ENCODE measurements around the gene YTHDF2. TPM values are rescaled to one million over a fixed set of nuclear protein-coding genes. Genes with fewer than 3 reads are reported as not detected.

Gene YTHDF2
- total and polyA plus RNA-seq, 9 of the 15 experiments (the other 6 are each of a cell fraction or from before 2014, with no cell fraction given) = 41.0 to 111 (median 83.3) TPM

DNA sequence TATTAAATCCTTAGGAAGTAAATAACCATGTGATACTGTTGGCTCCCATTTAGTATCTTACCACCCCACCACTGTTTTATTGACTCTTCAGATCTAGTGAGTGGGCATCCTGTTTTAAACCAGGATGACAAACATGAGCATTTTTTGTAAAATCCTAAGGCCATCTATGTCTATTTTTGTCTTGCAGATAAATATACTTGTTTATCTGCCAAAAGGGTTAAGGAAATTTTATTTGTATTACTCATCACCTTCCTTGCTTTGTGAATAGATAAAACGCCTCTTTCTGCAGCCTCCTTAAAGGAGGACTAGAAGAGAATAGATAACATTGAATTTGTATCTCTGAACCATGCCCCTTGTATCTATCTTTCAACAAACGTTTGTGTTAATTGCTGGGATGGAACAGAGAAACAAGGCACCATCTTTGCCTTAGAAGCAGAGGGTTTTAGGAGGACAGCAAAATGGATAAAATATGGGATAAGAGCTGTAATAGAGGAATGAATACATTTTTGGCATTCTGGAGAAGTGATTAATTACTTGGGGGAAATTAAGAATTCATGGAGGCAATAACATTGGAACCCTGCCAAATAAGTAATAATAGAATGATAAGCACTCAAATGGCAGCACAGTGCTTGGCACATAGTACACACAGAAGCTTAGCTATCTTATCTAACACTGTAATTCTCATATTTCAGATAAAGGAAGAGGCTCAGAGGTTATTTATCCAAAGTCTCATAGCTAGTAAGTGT lies 14.7 kb downstream of the YTHDF2 start (continued):
- TF ChIP-seq, protein P1, sequence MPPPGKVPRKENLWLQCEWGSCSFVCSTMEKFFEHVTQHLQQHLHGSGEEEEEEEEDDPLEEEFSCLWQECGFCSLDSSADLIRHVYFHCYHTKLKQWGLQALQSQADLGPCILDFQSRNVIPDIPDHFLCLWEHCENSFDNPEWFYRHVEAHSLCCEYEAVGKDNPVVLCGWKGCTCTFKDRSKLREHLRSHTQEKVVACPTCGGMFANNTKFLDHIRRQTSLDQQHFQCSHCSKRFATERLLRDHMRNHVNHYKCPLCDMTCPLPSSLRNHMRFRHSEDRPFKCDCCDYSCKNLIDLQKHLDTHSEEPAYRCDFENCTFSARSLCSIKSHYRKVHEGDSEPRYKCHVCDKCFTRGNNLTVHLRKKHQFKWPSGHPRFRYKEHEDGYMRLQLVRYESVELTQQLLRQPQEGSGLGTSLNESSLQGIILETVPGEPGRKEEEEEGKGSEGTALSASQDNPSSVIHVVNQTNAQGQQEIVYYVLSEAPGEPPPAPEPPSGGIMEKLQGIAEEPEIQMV (tag; conservative IDR thresholded peaks at IDR 0.05; ENCODE audit: low read depth) = no peak
- TF ChIP-seq FOXA3 (CRISPR knock-in tag; conservative IDR thresholded peaks at IDR 0.05 in 1 of 2, IDR thresholded peaks at IDR 0.05 in 1 of 2) (0 out of 4 replicates have a peak, but pooled peaks of 1 of the 2 experiments have one; percentile 14), SMARCA5 (IDR thresholded peaks at IDR 0.05) (no peak), TAF9B (IDR thresholded peaks at IDR 0.05; ENCODE audit: partially characterized antibody) (no peak), ZEB2 (IDR thresholded peaks at IDR 0.05) (no peak), RBM17 (IDR thresholded peaks at IDR 0.05; ENCODE audit: borderline replicate concordance, low read depth, low read length) (no peak), PHTF2 (CRISPR knock-in tag; IDR thresholded peaks at IDR 0.05) (no peak), MEIS2 (IDR thresholded peaks at IDR 0.05; ENCODE audit: partially characterized antibody) (peak; percentile 46), TEAD2 (tag; IDR thresholded peaks at IDR 0.05) (no peak), NCOA1 (IDR thresholded peaks at IDR 0.05; ENCODE audit: low read depth) (no peak), BACH1 (tag; IDR thresholded peaks at IDR 0.05) (no peak), SRSF3 (IDR thresholded peaks at IDR 0.05; ENCODE audit: insufficient read depth, low read length) (no peak), RCOR1 (IDR thresholded peaks at IDR 0.05; ENCODE audit: borderline replicate concordance in 1 of 2, low read depth in 2 of 2, low read length in 2 of 2) (no peak), ZNF551 (CRISPR knock-in tag; IDR thresholded peaks at IDR 0.05) (no peak), ZNF12 (CRISPR knock-in tag; IDR thresholded peaks at IDR 0.05) (no peak), TAL1 (IDR thresholded peaks at IDR 0.05) (peak; percentile 39; the same call in 1 of the 2 replicates), NCOR1 (IDR thresholded peaks at IDR 0.05) (peak; percentile 61), ARHGAP35 (IDR thresholded peaks at IDR 0.05; ENCODE audit: partially characterized antibody) (no peak), ADNP (tag; IDR thresholded peaks at IDR 0.05) (peak; percentile 86), ZNF717 (CRISPR knock-in tag; IDR thresholded peaks at IDR 0.05) (no peak), ZNF224 (CRISPR knock-in tag; IDR thresholded peaks at IDR 0.05) (no peak), CEBPG (CRISPR knock-in tag; IDR thresholded peaks at IDR 0.05) (no peak), CEBPG (tag; conservative IDR thresholded peaks at IDR 0.05 in 1 of 2, IDR thresholded peaks at IDR 0.05 in 1 of 2) (no peak), NFIX (CRISPR knock-in tag; IDR thresholded peaks at IDR 0.05; ENCODE audit: low read depth) (peak; percentile 38; the same call in 1 of the 2 replicates), MECOM (CRISPR knock-in tag; IDR thresholded peaks at IDR 0.05) (peak; percentile 73; the same call in 1 of the 2 replicates)
- TF ChIP-seq, protein P2, sequence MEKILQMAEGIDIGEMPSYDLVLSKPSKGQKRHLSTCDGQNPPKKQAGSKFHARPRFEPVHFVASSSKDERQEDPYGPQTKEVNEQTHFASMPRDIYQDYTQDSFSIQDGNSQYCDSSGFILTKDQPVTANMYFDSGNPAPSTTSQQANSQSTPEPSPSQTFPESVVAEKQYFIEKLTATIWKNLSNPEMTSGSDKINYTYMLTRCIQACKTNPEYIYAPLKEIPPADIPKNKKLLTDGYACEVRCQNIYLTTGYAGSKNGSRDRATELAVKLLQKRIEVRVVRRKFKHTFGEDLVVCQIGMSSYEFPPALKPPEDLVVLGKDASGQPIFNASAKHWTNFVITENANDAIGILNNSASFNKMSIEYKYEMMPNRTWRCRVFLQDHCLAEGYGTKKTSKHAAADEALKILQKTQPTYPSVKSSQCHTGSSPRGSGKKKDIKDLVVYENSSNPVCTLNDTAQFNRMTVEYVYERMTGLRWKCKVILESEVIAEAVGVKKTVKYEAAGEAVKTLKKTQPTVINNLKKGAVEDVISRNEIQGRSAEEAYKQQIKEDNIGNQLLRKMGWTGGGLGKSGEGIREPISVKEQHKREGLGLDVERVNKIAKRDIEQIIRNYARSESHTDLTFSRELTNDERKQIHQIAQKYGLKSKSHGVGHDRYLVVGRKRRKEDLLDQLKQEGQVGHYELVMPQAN (IDR thresholded peaks at IDR 0.05; ENCODE audit: borderline replicate concordance) = no peak
- TF ChIP-seq, protein P3, sequence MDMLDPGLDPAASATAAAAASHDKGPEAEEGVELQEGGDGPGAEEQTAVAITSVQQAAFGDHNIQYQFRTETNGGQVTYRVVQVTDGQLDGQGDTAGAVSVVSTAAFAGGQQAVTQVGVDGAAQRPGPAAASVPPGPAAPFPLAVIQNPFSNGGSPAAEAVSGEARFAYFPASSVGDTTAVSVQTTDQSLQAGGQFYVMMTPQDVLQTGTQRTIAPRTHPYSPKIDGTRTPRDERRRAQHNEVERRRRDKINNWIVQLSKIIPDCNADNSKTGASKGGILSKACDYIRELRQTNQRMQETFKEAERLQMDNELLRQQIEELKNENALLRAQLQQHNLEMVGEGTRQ (CRISPR knock-in tag; IDR thresholded peaks at IDR 0.05) = no peak
